Retinal pigment epithelial cell (primary cell): Measurements from ENCODE around the gene BCAS1.

Source experiments
- DNase-seq: peaks from one replicate; pipeline ENCODE4 v3.0.0-alpha.2; 2010; ENCODE audit warnings: low read depth
- H3K4me3 ChIP-seq: 2 replicates; pipeline ENCODE4 v1.5.1; 2011; ENCODE audit warnings: mild to moderate bottlenecking, low read length, control low read depth, moderate library complexity
- TF ChIP-seq, protein P1 (sequence below): conservative IDR thresholded peaks from 2 replicates; pipeline ENCODE4 v1.5.1; 2011; ENCODE audit warnings: low read depth, low read length, control low read depth, inconsistent platforms

BCAS1 gene

DNA sequence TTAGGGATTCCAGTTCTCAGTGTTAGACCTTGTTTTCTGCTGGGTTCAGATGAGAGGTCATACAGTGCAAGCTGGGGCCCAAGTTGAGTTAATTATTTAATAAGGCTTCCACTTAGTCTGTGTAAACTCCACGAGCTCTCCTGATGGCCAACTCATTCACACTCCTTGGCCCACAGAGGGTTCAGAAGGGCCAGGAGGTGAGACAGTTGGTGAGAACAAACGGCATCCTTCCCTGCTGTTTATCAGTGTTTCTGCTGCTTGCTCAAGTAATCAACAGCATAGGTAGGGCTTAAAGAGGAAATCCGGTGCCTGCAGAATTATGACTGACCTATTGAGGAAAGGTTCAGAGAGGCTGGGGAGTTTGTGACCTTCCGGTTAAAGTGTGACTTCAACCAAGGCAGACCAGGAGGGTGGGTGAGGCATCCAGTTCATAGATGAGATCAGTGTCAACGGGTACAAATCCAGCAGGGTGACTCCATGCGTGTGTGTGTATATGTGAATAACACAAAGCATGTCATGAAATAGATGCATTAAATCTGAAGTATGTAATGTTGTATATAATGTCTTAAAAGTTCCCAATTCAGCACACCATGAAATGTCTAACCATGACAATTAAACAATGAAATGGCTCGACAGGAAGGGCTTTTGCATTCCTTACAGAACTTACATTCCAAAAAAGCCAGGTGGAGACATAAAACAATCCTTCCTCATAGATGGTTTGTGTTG is 37.4 kb upstream of the BCAS1 start:
- DNase-seq = no peak

DNA sequence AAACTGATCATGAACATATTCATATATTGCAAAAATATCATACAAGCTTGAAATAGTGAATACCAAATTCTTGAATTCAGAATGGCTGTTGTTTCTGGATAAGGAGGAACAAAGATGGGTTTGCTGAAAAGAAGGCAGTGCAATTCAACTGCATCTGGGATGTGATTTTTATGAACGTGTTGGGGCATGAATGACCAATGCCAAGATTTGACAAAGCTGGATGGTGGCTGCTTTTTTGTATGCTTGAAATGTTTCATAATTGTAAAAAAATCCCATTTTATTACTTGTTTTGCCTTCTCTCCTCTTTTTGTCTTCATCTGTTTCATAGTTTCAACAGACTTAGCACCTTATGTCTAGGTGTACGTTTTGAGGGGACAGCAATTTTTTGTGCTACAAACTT is 36.8 kb upstream of the BCAS1 start:
- TF ChIP-seq, protein P1, sequence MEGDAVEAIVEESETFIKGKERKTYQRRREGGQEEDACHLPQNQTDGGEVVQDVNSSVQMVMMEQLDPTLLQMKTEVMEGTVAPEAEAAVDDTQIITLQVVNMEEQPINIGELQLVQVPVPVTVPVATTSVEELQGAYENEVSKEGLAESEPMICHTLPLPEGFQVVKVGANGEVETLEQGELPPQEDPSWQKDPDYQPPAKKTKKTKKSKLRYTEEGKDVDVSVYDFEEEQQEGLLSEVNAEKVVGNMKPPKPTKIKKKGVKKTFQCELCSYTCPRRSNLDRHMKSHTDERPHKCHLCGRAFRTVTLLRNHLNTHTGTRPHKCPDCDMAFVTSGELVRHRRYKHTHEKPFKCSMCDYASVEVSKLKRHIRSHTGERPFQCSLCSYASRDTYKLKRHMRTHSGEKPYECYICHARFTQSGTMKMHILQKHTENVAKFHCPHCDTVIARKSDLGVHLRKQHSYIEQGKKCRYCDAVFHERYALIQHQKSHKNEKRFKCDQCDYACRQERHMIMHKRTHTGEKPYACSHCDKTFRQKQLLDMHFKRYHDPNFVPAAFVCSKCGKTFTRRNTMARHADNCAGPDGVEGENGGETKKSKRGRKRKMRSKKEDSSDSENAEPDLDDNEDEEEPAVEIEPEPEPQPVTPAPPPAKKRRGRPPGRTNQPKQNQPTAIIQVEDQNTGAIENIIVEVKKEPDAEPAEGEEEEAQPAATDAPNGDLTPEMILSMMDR = no peak
- H3K4me3 ChIP-seq = no peak overlapping the region
- no peak for DNase-seq

More for the DNA sequence above, 37.4 kb upstream of the BCAS1 start:
- H3K4me3 ChIP-seq = no peak overlapping the region
- TF ChIP-seq, protein P1 = peak; percentile 3

GRCh38 chr20:54106162-54106561 is 35.8 kb upstream of the BCAS1 start:
- no peak overlapping the region for H3K4me3 ChIP-seq
- no peak for DNase-seq
- TF ChIP-seq, protein P1 = no peak

DNA sequence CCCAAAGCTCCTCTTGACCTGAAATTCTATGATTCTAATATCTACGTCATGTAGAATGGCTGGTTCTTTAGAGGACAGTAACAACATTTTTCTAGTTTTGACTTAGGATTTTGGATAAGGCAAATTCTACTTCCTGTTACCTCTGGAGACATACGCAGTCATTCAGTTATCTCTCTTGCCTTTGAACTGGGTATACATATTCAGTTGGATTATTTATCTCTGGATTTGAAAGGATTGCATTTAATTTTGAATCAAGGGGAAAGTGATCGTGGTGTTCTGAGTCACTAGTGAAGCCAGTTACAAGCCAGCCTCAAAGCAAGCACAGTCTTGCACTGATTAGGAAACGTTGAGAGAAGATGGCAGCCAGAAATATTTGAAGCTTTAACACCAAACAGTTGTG is 35.3 kb upstream of the BCAS1 start:
- DNase-seq = no peak
- TF ChIP-seq, protein P1 = no peak
- H3K4me3 ChIP-seq = no peak overlapping the region

- TF ChIP-seq, protein P1 = no peak
- DNase-seq = no peak
- H3K4me3 ChIP-seq = no peak overlapping the region
Observed at GRCh38 chr20:54104781-54105180, 34.4 kb upstream of the BCAS1 start.

- H3K4me3 ChIP-seq = no peak overlapping the region
- DNase-seq = no peak
- TF ChIP-seq, protein P1 = no peak
Observed at GRCh38 chr20:54103762-54104600, 33.6 kb upstream of the BCAS1 start.
